ENCODE data around the gene VAV2. TPM values are rescaled to one million over a fixed set of nuclear protein-coding genes. Genes with fewer than 3 reads are reported as not detected.

Gene VAV2
- total and polyA plus RNA-seq, 11 donors = 3.3 to 9.9 (median 5.3) TPM

- H3K4me1 ChIP-seq = peaks cover 0 to 13% (median 0%) of the 10 kb centered on the region in 12 donors
- no peak overlapping the region for H3K4me3 ChIP-seq
- no peak overlapping the region for H3K27ac ChIP-seq
- TF ChIP-seq POLR2A (IDR thresholded peaks at IDR 0.05) (no peak), CTCF (IDR thresholded peaks at IDR 0.05) (peak in 2 of 12 donors; percentile 21)
- DNase-seq = peak in 1 of 5 donors; percentile 49
- no peaks in the 10 kb centered on the region for H3K36me3 ChIP-seq
- intact Hi-C loops (cut with DNase I) = no loop called here
- no peaks in the 10 kb centered on the region for H3K9me3 ChIP-seq
- H3K27me3 ChIP-seq = no peaks in the 10 kb centered on the region
- 85 to 90% (median 89%) methylated on average over 11 of the region's 11 CpGs for WGBS, 4 donors
- peak in 2 of 4 donors; percentile 13 to 18 for ATAC-seq
Measured at GRCh38 chr9:133876144-133876543, 116.0 kb downstream of the VAV2 start.

GRCh38 chr9:133875131-133875530 lies 117.0 kb downstream of the VAV2 start:
- Histone ChIP-seq H3K4me3 (no peak overlapping the region), H3K9me3 (no peaks in the 10 kb centered on the region), H3K36me3 (no peaks in the 10 kb centered on the region), H3K27me3 (no peaks in the 10 kb centered on the region), H3K4me1 (peaks cover 0 to 13% (median 0%) of the 10 kb centered on the region in 12 donors), H3K27ac (no peak overlapping the region)
- WGBS, 4 donors = 87 to 96% (median 93%) methylated on average over 9 to 11 of the region's 11 CpGs
- intact Hi-C loops (cut with DNase I) = loop anchor here in 1 of 10 donors (2.0 kb wide), 1 partner anchor 38 kb away; no protein-coding TSS in a partner anchor
- peak in 1 of 5 donors; percentile 48 for DNase-seq
- ATAC-seq = no peak
- TF ChIP-seq CTCF (IDR thresholded peaks at IDR 0.05) (no peak), POLR2A (IDR thresholded peaks at IDR 0.05) (no peak)

GRCh38 chr9:133874659-133875058 lies 117.5 kb downstream of the VAV2 start:
- Histone ChIP-seq H3K4me3 (no peak overlapping the region), H3K9me3 (no peaks in the 10 kb centered on the region), H3K27ac (no peak overlapping the region), H3K4me1 (peaks cover 0 to 18% (median 0%) of the 10 kb centered on the region in 12 donors), H3K36me3 (no peaks in the 10 kb centered on the region), H3K27me3 (no peaks in the 10 kb centered on the region)
- TF ChIP-seq POLR2A (IDR thresholded peaks at IDR 0.05) = no peak
- no peak for TF ChIP-seq CTCF (IDR thresholded peaks at IDR 0.05)
- intact Hi-C loops (cut with DNase I) = loop anchor here in 1 of 10 donors (2.0 kb wide), 1 partner anchor 38 kb away; no protein-coding TSS in a partner anchor
- ATAC-seq (no peak), DNase-seq (no peak)
- 86 to 90% (median 88%) methylated on average over 10 of the region's 10 CpGs for WGBS, 4 donors

GRCh38 chr9:133874060-133874657 lies 118.0 kb downstream of the VAV2 start:
- H3K27me3 ChIP-seq = no peaks in the 10 kb centered on the region
- no peak overlapping the region for H3K4me3 ChIP-seq
- TF ChIP-seq CTCF (IDR thresholded peaks at IDR 0.05) (no peak), POLR2A (IDR thresholded peaks at IDR 0.05) (no peak)
- ATAC-seq (no peak), DNase-seq (no peak)
- H3K27ac ChIP-seq = no peak overlapping the region
- intact Hi-C loops (cut with DNase I) = loop anchor here in 1 of 10 donors (2.0 kb wide), 1 partner anchor 37 kb away; no protein-coding TSS in a partner anchor
- H3K9me3 ChIP-seq = no peaks in the 10 kb centered on the region
- peaks cover 0 to 20% (median 0%) of the 10 kb centered on the region in 12 donors for H3K4me1 ChIP-seq
- no peaks in the 10 kb centered on the region for H3K36me3 ChIP-seq
- WGBS, 4 donors = 79 to 95% (median 93%) methylated on average over 10 to 14 of the region's 14 CpGs

Measured in heart left ventricle (tissue), 16 donors.